Type B pancreatic cell (in vitro differentiated cells): ENCODE data around the gene AS3MT. TPM values are rescaled to one million over a fixed set of nuclear protein-coding genes. Genes with fewer than 3 reads are reported as not detected.

ENCODE experiments used
- DNase-seq: peaks from one replicate; pipeline ENCODE4 v3.0.0; 2021; ENCODE audit warnings: mixed read lengths; ENCODE audit not compliant: unreplicated experiment; ENCODE audit errors: extremely low spot score
- H3K27ac Mint-ChIP-seq: 2 replicates; pipeline ENCODE4 v1.8.0; 2021; ENCODE audit warnings: mild to moderate bottlenecking, mixed read lengths
- H3K27me3 Mint-ChIP-seq: 2 replicates; pipeline ENCODE4 v1.8.0; 2021; ENCODE audit warnings: mixed read lengths
- H3K36me3 Mint-ChIP-seq: 2 replicates; pipeline ENCODE4 v1.8.0; 2021; ENCODE audit warnings: mixed read lengths
- H3K4me1 Mint-ChIP-seq: one replicate; pipeline ENCODE4 v1.8.0; 2021; ENCODE audit warnings: mixed read lengths; ENCODE audit not compliant: unreplicated experiment
- H3K4me3 Mint-ChIP-seq: 2 replicates; pipeline ENCODE4 v1.8.0; 2021; ENCODE audit warnings: mild to moderate bottlenecking, mixed read lengths
- H3K9me3 Mint-ChIP-seq: 2 replicates; pipeline ENCODE4 v1.8.0; 2021; ENCODE audit warnings: mixed read lengths
- CTCF ChIP-seq: fragments of 200-600 bp; sonication (generic); conservative IDR thresholded peaks from 2 replicates; pipeline ENCODE4 v1.5.0; 2021; ENCODE audit warnings: antibody characterized with exemption, mild to moderate bottlenecking
- total RNA-seq: library from RNA; stranded (reverse); gene quantifications from 2 replicates; pipeline ENCODE4 v1.2.1, GENCODE V29; 2021; ENCODE audit warnings: low replicate concordance

AS3MT gene
- total RNA-seq, 1 donor from 2014 or later, result 4.2 TPM

- Mint-ChIP-seq H3K27ac (no peak overlapping the region), H3K4me1 (no peaks in the 10 kb centered on the region)
- no peak for TF ChIP-seq CTCF
These were observed 41.7 kb upstream of the AS3MT start for GRCh38 chr10:102827597-102827975.

GRCh38 chr10:102831322-102832071 lies 37.8 kb upstream of the AS3MT start:
- H3K36me3 Mint-ChIP-seq, result no peaks in the 10 kb centered on the region
- H3K27ac Mint-ChIP-seq, result no peak overlapping the region
- no peaks in the 10 kb centered on the region for H3K4me1 Mint-ChIP-seq
- H3K4me3 Mint-ChIP-seq, result no peak overlapping the region
- no peak for TF ChIP-seq CTCF
- H3K9me3 Mint-ChIP-seq, result no peaks in the 10 kb centered on the region
- DNase-seq, result no peak
- H3K27me3 Mint-ChIP-seq, result peaks cover 2% of the 10 kb centered on the region

More at GRCh38 chr10:102827597-102827975, 41.7 kb upstream of the AS3MT start:
- Mint-ChIP-seq H3K9me3 (no peaks in the 10 kb centered on the region), H3K36me3 (no peaks in the 10 kb centered on the region), H3K4me3 (no peak overlapping the region), H3K27me3 (no peaks in the 10 kb centered on the region)
- no peak for DNase-seq

- Mint-ChIP-seq H3K9me3 (no peaks in the 10 kb centered on the region), H3K27ac (no peak overlapping the region), H3K4me3 (no peak overlapping the region), H3K4me1 (no peaks in the 10 kb centered on the region), H3K27me3 (peaks cover 2% of the 10 kb centered on the region), H3K36me3 (no peaks in the 10 kb centered on the region)
- TF ChIP-seq CTCF, result no peak
- no peak for DNase-seq
These were observed 37.0 kb upstream of the AS3MT start for GRCh38 chr10:102832248-102832647.

GRCh38 chr10:102832987-102833386 lies 36.3 kb upstream of the AS3MT start:
- H3K9me3 Mint-ChIP-seq, result peaks cover 7% of the 10 kb centered on the region
- H3K4me3 Mint-ChIP-seq, result no peak overlapping the region
- TF ChIP-seq CTCF, result no peak
- no peak overlapping the region for H3K27ac Mint-ChIP-seq
- no peak for DNase-seq
- H3K27me3 Mint-ChIP-seq, result peaks cover 2% of the 10 kb centered on the region
- H3K4me1 Mint-ChIP-seq, result no peaks in the 10 kb centered on the region
- H3K36me3 Mint-ChIP-seq, result peaks cover 1% of the 10 kb centered on the region

- Mint-ChIP-seq H3K27me3 (peaks cover 2% of the 10 kb centered on the region), H3K9me3 (peaks cover 12% of the 10 kb centered on the region), H3K27ac (peak overlapping the region; percentile 90), H3K4me1 (no peaks in the 10 kb centered on the region), H3K4me3 (peak overlapping the region; percentile 18), H3K36me3 (peaks cover 5% of the 10 kb centered on the region)
- no peak for DNase-seq
- no peak for TF ChIP-seq CTCF
These were observed 35.1 kb upstream of the AS3MT start for GRCh38 chr10:102834143-102834542.
